Dendritic cell treated with granulocyte-macrophage colony-stimulating factor and Interleukin-4, amounts not matched to agents 40 ng/mL and 50 ng/mL, for 4 days (primary cell): ENCODE results near the gene GABPB1.

Experiments
- H3K27ac Mint-ChIP-seq: one replicate; pipeline ENCODE4 v1.8.0; 2022; ENCODE audit warnings: mild to moderate bottlenecking, mixed read lengths
- H3K27me3 Mint-ChIP-seq: one replicate; pipeline ENCODE4 v1.8.0; 2022; ENCODE audit warnings: mild to moderate bottlenecking, mixed read lengths
- H3K36me3 Mint-ChIP-seq: one replicate; pipeline ENCODE4 v1.8.0; 2022; ENCODE audit warnings: low read depth, mixed read lengths
- H3K4me1 Mint-ChIP-seq: one replicate; pipeline ENCODE4 v1.8.0; 2022; ENCODE audit warnings: low read depth, mixed read lengths
- H3K4me3 Mint-ChIP-seq: one replicate; pipeline ENCODE4 v1.8.0; 2022; ENCODE audit warnings: mild to moderate bottlenecking, moderate library complexity, mixed read lengths
- H3K9me3 Mint-ChIP-seq: one replicate; pipeline ENCODE4 v1.8.0; 2022; ENCODE audit warnings: mixed read lengths
- intact Hi-C: fragments of 100-400 bp; cut with micrococcal nuclease; formaldehyde crosslinking; loops from one replicate; pipeline ENCODE4 v1.15.0; 2022

The GABPB1 gene

GRCh38 chr15:50235794-50236193 is 119.2 kb downstream of the GABPB1 start:
- H3K36me3 Mint-ChIP-seq, result no peaks in the 10 kb centered on the region
- no peak overlapping the region for H3K27ac Mint-ChIP-seq
- no peak overlapping the region for H3K4me3 Mint-ChIP-seq
- no peaks in the 10 kb centered on the region for H3K27me3 Mint-ChIP-seq
- intact Hi-C loops, result no loop called here
- no peaks in the 10 kb centered on the region for H3K9me3 Mint-ChIP-seq
- no peaks in the 10 kb centered on the region for H3K4me1 Mint-ChIP-seq

- Mint-ChIP-seq H3K27me3 (no peaks in the 10 kb centered on the region), H3K36me3 (no peaks in the 10 kb centered on the region), H3K27ac (no peak overlapping the region), H3K4me3 (no peak overlapping the region), H3K4me1 (no peaks in the 10 kb centered on the region), H3K9me3 (no peaks in the 10 kb centered on the region)
- intact Hi-C loops, result no loop called here
Observed at GRCh38 chr15:50234764-50235163, 120.2 kb downstream of the GABPB1 start.

GRCh38 chr15:50233192-50233736 is 121.7 kb downstream of the GABPB1 start:
- no peaks in the 10 kb centered on the region for H3K4me1 Mint-ChIP-seq
- intact Hi-C loops, result no loop called here
- no peak overlapping the region for H3K27ac Mint-ChIP-seq
- H3K9me3 Mint-ChIP-seq, result no peaks in the 10 kb centered on the region
- no peak overlapping the region for H3K4me3 Mint-ChIP-seq
- H3K36me3 Mint-ChIP-seq, result no peaks in the 10 kb centered on the region
- H3K27me3 Mint-ChIP-seq, result no peaks in the 10 kb centered on the region

GRCh38 chr15:50232791-50233190 is 122.2 kb downstream of the GABPB1 start:
- H3K27ac Mint-ChIP-seq, result no peak overlapping the region

GRCh38 chr15:50231761-50232160 is 123.2 kb downstream of the GABPB1 start:
- Mint-ChIP-seq H3K4me3 (no peak overlapping the region), H3K27ac (no peak overlapping the region), H3K9me3 (no peaks in the 10 kb centered on the region), H3K4me1 (no peaks in the 10 kb centered on the region), H3K36me3 (no peaks in the 10 kb centered on the region), H3K27me3 (no peaks in the 10 kb centered on the region)
- intact Hi-C loops, result no loop called here

More at GRCh38 chr15:50232791-50233190, 122.2 kb downstream of the GABPB1 start:
- intact Hi-C loops, result no loop called here
- no peaks in the 10 kb centered on the region for H3K4me1 Mint-ChIP-seq
- no peak overlapping the region for H3K4me3 Mint-ChIP-seq
- H3K36me3 Mint-ChIP-seq, result no peaks in the 10 kb centered on the region
- H3K27me3 Mint-ChIP-seq, result no peaks in the 10 kb centered on the region
- no peaks in the 10 kb centered on the region for H3K9me3 Mint-ChIP-seq

- no peaks in the 10 kb centered on the region for H3K9me3 Mint-ChIP-seq
- intact Hi-C loops, result no loop called here
- no peaks in the 10 kb centered on the region for H3K36me3 Mint-ChIP-seq
- H3K4me3 Mint-ChIP-seq, result no peak overlapping the region
- H3K27me3 Mint-ChIP-seq, result no peaks in the 10 kb centered on the region
- no peak overlapping the region for H3K27ac Mint-ChIP-seq
- no peaks in the 10 kb centered on the region for H3K4me1 Mint-ChIP-seq
Observed at GRCh38 chr15:50229336-50229735, 125.7 kb downstream of the GABPB1 start.

GRCh38 chr15:50228866-50229265 is 126.1 kb downstream of the GABPB1 start:
- Mint-ChIP-seq H3K4me1 (no peaks in the 10 kb centered on the region), H3K9me3 (no peaks in the 10 kb centered on the region), H3K36me3 (no peaks in the 10 kb centered on the region)

GRCh38 chr15:50227076-50227475 is 127.9 kb downstream of the GABPB1 start:
- H3K27me3 Mint-ChIP-seq, result no peaks in the 10 kb centered on the region
- intact Hi-C loops, result no loop called here
- no peaks in the 10 kb centered on the region for H3K4me1 Mint-ChIP-seq
- H3K4me3 Mint-ChIP-seq, result no peak overlapping the region
- no peaks in the 10 kb centered on the region for H3K36me3 Mint-ChIP-seq
- H3K9me3 Mint-ChIP-seq, result no peaks in the 10 kb centered on the region
- no peak overlapping the region for H3K27ac Mint-ChIP-seq

More at GRCh38 chr15:50228866-50229265, 126.1 kb downstream of the GABPB1 start:
- Mint-ChIP-seq H3K27ac (no peak overlapping the region), H3K27me3 (no peaks in the 10 kb centered on the region), H3K4me3 (no peak overlapping the region)
- intact Hi-C loops, result no loop called here

- Mint-ChIP-seq H3K4me3 (no peak overlapping the region), H3K27me3 (no peaks in the 10 kb centered on the region), H3K27ac (no peak overlapping the region), H3K4me1 (no peaks in the 10 kb centered on the region), H3K9me3 (no peaks in the 10 kb centered on the region), H3K36me3 (no peaks in the 10 kb centered on the region)
- intact Hi-C loops, result no loop called here
Observed at GRCh38 chr15:50225938-50226337, 129.1 kb downstream of the GABPB1 start.
